HCT116 (cell line): ENCODE measurements around the gene PRLR. TPM values are rescaled to one million over a fixed set of nuclear protein-coding genes. Genes with fewer than 3 reads are reported as not detected.

Experiments used
- ATAC-seq: fragments of 200-7000 bp; cut with Tn5 transposase; 2 replicates; pipeline ENCODE4 v1.9.1; 2020; ENCODE audit warnings: mild to moderate bottlenecking, moderate library complexity
- BruUV-seq: library from RNA; stranded (reverse); fragments of 400-500 nt; replicated peaks from 2 replicates; lab custom pipeline; 2021; lab: Mats Ljungman, UMichigan
- CTCF ChIA-PET: fragments of 300-600 bp; sonication (Branson Sonifier 250); formaldehyde crosslinking; loops from one replicate; lab custom pipeline; 2021; ENCODE audit warnings: antibody characterized with exemption; lab: Charles Lee
- POLR2A ChIA-PET: fragments of 300-600, 350-600 bp; sonication (Branson Sonifier 250); formaldehyde crosslinking; loops from one replicate; lab custom pipeline; 2021; ENCODE audit warnings: antibody characterized with exemption; lab: Charles Lee
- RAD21 ChIA-PET, 2 experiments: fragments of 300-600 bp; sonication (Branson Sonifier 250); formaldehyde crosslinking; loops; one replicate each; lab custom pipeline; 2023; ENCODE audit warnings: low total read pairs in 2 of 2; ENCODE audit not compliant: uncharacterized antibody in 2 of 2, unreplicated experiment in 2 of 2, low non-redundant PET in 1 of 2; lab: Charles Lee
- DNase-seq: peaks from one replicate; pipeline ENCODE4 v3.0.0-alpha.2; 2010; ENCODE audit warnings: low read depth, low spot score
- H2AFZ ChIP-seq: fragments of 200-600 bp; shearing (Covaris generic), sonication (generic); 2 replicates; pipeline ENCODE4 v1.6.1; 2017; ENCODE audit warnings: low read depth, mixed run types, mixed read lengths, antibody characterized with exemption, low read length; ENCODE audit not compliant: poor library complexity, severe bottlenecking
- H3K27ac ChIP-seq: 2 replicates; pipeline ENCODE4 v1.5.1; 2012; ENCODE audit warnings: low read depth, low read length
- H3K27me3 ChIP-seq: fragments of 200-600 bp; sonication (generic); 2 replicates; pipeline ENCODE4 v1.6.1; 2016; ENCODE audit warnings: mixed run types, low read length, mixed read lengths; ENCODE audit not compliant: insufficient read depth
- H3K36me3 ChIP-seq, 2 experiments: fragments of 200-500 bp in 1 of 2; fragments of 200-600 bp in 1 of 2; sonication (Bioruptor generic) in 1 of 2; sonication (generic) in 1 of 2; 2 replicates each; pipeline versions ENCODE4 v1.5.1 to v1.6.1; 2014 to 2016; ENCODE audit warnings: low read length in 2 of 2, inconsistent platforms in 1 of 2, mixed read lengths in 1 of 2, mixed run types in 1 of 2; ENCODE audit not compliant: insufficient read depth in 2 of 2, control insufficient read depth in 1 of 2
- H3K4me1 ChIP-seq, 2 experiments: fragments of 200-600 bp in 1 of 2; sonication (generic) in 1 of 2; 2 replicates each; pipeline versions ENCODE4 v1.5.1 to v1.6.1; 2012 to 2017; ENCODE audit warnings: low read length in 2 of 2, inconsistent platforms in 1 of 2, mild to moderate bottlenecking in 1 of 2, mixed read lengths in 1 of 2, mixed run types in 1 of 2, moderate library complexity in 1 of 2; ENCODE audit not compliant: insufficient read depth in 2 of 2, control insufficient read depth in 1 of 2
- H3K4me2 ChIP-seq: fragments of 200-600 bp; sonication (generic); 2 replicates; pipeline ENCODE4 v1.6.1; 2017; ENCODE audit warnings: mixed run types, low read length, mixed read lengths
- H3K4me3 ChIP-seq, 2 experiments: fragments of 200-600 bp in 1 of 2; sonication (generic) in 1 of 2; replicated peaks in 1 of 2; 2 replicates each; pipeline ENCODE4 v1.5.1; 2011 to 2016; ENCODE audit warnings: low read length in 2 of 2, control low read depth in 1 of 2, low read depth in 1 of 2, mild to moderate bottlenecking in 1 of 2, mixed read lengths in 1 of 2, mixed run types in 1 of 2
- H3K79me2 ChIP-seq: fragments of 200-600 bp; sonication (generic); 2 replicates; pipeline ENCODE4 v1.6.1; 2017; ENCODE audit warnings: mild to moderate bottlenecking, mixed run types, low read length, moderate library complexity, mixed read lengths; ENCODE audit not compliant: insufficient read depth
- H3K9ac ChIP-seq: fragments of 200-600 bp; sonication (generic); 2 replicates; pipeline ENCODE4 v1.6.1; 2016; ENCODE audit warnings: low read length, mixed read lengths
- H3K9me2 ChIP-seq: fragments of 200-600 bp; sonication (generic), shearing (Covaris generic); 2 replicates; pipeline ENCODE4 v1.6.1; 2017; ENCODE audit warnings: mixed run types, mild to moderate bottlenecking, moderate library complexity; ENCODE audit not compliant: insufficient read depth
- H3K9me3 ChIP-seq, 2 experiments: fragments of 200-500 bp in 1 of 2; fragments of 200-600 bp in 1 of 2; sonication (Bioruptor generic) in 1 of 2; sonication (generic) in 1 of 2; 2 replicates each; pipeline ENCODE4 v1.6.1; 2014 to 2017; ENCODE audit warnings: low read length in 2 of 2, mixed read lengths in 2 of 2, inconsistent platforms in 1 of 2, low read depth in 1 of 2, mild to moderate bottlenecking in 1 of 2, mixed run types in 1 of 2, moderate library complexity in 1 of 2; ENCODE audit not compliant: control insufficient read depth in 1 of 2, insufficient read depth in 1 of 2
- H4K20me1 ChIP-seq: fragments of 200-600 bp; sonication (generic), shearing (Covaris generic); 2 replicates; pipeline ENCODE4 v1.6.1; 2017; ENCODE audit warnings: mixed run types, mild to moderate bottlenecking, moderate library complexity; ENCODE audit not compliant: insufficient read depth
- ATF3 ChIP-seq: IDR thresholded peaks from 2 replicates; pipeline ENCODE4 v1.6.1; 2012
- CTCF ChIP-seq, 3 experiments: fragments of 200-600 bp in 1 of 3; sonication (generic) in 1 of 3; IDR thresholded peaks in 2 of 3; conservative IDR thresholded peaks in 1 of 3; 2 replicates each; pipeline ENCODE4 v1.5.1; 2012 to 2017; ENCODE audit warnings: low read depth in 2 of 3, low read length in 2 of 3, antibody characterized with exemption in 1 of 3, borderline replicate concordance in 1 of 3, control low read depth in 1 of 3, mild to moderate bottlenecking in 1 of 3, mixed read lengths in 1 of 3, mixed run types in 1 of 3, moderate library complexity in 1 of 3; ENCODE audit not compliant: insufficient read depth in 1 of 3
- EGR1 ChIP-seq: IDR thresholded peaks from 2 replicates; pipeline ENCODE4 v1.6.1; 2012; ENCODE audit warnings: low read depth
- ELF1 ChIP-seq: IDR thresholded peaks from 2 replicates; pipeline ENCODE4 v1.6.1; 2012; ENCODE audit warnings: low read depth, borderline replicate concordance
- EZH2 ChIP-seq: fragments of 200-600 bp; sonication (generic); IDR thresholded peaks from 2 replicates; pipeline ENCODE4 v1.6.1; 2017; ENCODE audit warnings: antibody characterized with exemption, mixed run types
- EZH2phosphoT487 ChIP-seq: fragments of 200-600 bp; IDR thresholded peaks from 2 replicates; pipeline ENCODE4 v1.6.1; 2018; ENCODE audit warnings: antibody characterized with exemption, borderline replicate concordance
- JUND ChIP-seq: IDR thresholded peaks from 2 replicates; pipeline ENCODE4 v1.6.1; 2012
- MAX ChIP-seq: IDR thresholded peaks from 2 replicates; pipeline ENCODE4 v1.6.1; 2012
- POLR2A ChIP-seq: IDR thresholded peaks from 2 replicates; pipeline ENCODE4 v1.7.0; 2011; ENCODE audit warnings: borderline replicate concordance; ENCODE audit not compliant: insufficient read depth, insufficient read length; ENCODE audit errors: extremely low read depth
- POLR2AphosphoS5 ChIP-seq: IDR thresholded peaks from 2 replicates; pipeline ENCODE4 v1.6.1; 2011; ENCODE audit warnings: mild to moderate bottlenecking, low read depth, low read length, moderate library complexity
- RAD21 ChIP-seq: IDR thresholded peaks from 2 replicates; pipeline ENCODE4 v1.6.1; 2012; ENCODE audit warnings: low read depth, mild to moderate bottlenecking
- SIN3A ChIP-seq: IDR thresholded peaks from 2 replicates; pipeline ENCODE4 v1.6.1; 2012; ENCODE audit warnings: low read depth
- TCF7L2 ChIP-seq: IDR thresholded peaks from 2 replicates; pipeline ENCODE4 v1.7.0; 2011; ENCODE audit warnings: borderline replicate concordance, inconsistent platforms; ENCODE audit not compliant: insufficient read depth, insufficient read length; ENCODE audit errors: extremely low read depth
- YY1 ChIP-seq: IDR thresholded peaks from 2 replicates; pipeline ENCODE4 v1.6.1; 2011; ENCODE audit warnings: low read length, low read depth, moderate library complexity, mild to moderate bottlenecking; ENCODE audit not compliant: insufficient replicate concordance; ENCODE audit errors: extremely low read depth
- ZBTB33 ChIP-seq: IDR thresholded peaks from 2 replicates; pipeline ENCODE4 v1.6.1; 2011; ENCODE audit warnings: mild to moderate bottlenecking, low read length, moderate library complexity; ENCODE audit not compliant: insufficient replicate concordance; ENCODE audit errors: extremely low read depth
- ZFX ChIP-seq: fragments of 450-650 bp; IDR thresholded peaks from 2 replicates; pipeline ENCODE4 v1.6.1; 2017
- ZNF274 ChIP-seq: fragments of 200-500 bp; sonication (Bioruptor generic); IDR thresholded peaks from 2 replicates; pipeline ENCODE4 v1.6.1; 2014; ENCODE audit warnings: mild to moderate bottlenecking, low read depth, low read length, inconsistent platforms
- intact Hi-C: fragments of 100-400 bp; cut with micrococcal nuclease; formaldehyde crosslinking; loops from 2 replicates; pipeline ENCODE4 v1.10.0; 2022
- total RNA-seq: library from RNA; stranded (reverse); gene quantifications from one replicate; pipeline ENCODE4 v1.2.1, GENCODE V29; 2021; ENCODE audit not compliant: unreplicated experiment

The PRLR gene
- total RNA-seq, 1 experiment from 2014 or later: 0.10 TPM

- no TSS peak for BruUV-seq
- ChIA-PET CTCF (no interaction called here), RAD21 (no interaction called here), POLR2A (no interaction called here)
- DNase-seq (no peak), ATAC-seq (no peak)
- no peaks in the 10 kb centered on the region for H3K4me1 ChIP-seq
- intact Hi-C loops: no loop called here
- H3K9ac ChIP-seq: no peak overlapping the region
- no peak overlapping the region for H3K4me3 ChIP-seq
- H3K9me3 ChIP-seq: no peaks in the 10 kb centered on the region
- no peaks in the 10 kb centered on the region for H3K36me3 ChIP-seq
- H4K20me1 ChIP-seq: no peaks in the 10 kb centered on the region
- H3K27me3 ChIP-seq: peaks cover 24% of the 10 kb centered on the region; the same call in 1 of the 2 replicates
- H3K4me2 ChIP-seq: no peak overlapping the region
- no peaks in the 10 kb centered on the region for H3K79me2 ChIP-seq
- H3K9me2 ChIP-seq: no peaks in the 10 kb centered on the region
- H3K27ac ChIP-seq: no peak overlapping the region
- TF ChIP-seq EGR1 (no peak), SIN3A (no peak), ZFX (no peak), ELF1 (no peak), TCF7L2 (no peak), YY1 (no peak), ZBTB33 (no peak), ATF3 (no peak), RAD21 (no peak), CTCF (IDR thresholded peaks at IDR 0.05 in 2 of 3, conservative IDR thresholded peaks at IDR 0.05 in 1 of 3; ENCODE audit: borderline replicate concordance in 1 of 3, insufficient read depth in 1 of 3, low read depth in 2 of 3, low read length in 2 of 3) (no peak), EZH2 (no peak), MAX (no peak), ZNF274 (no peak), POLR2A (no peak), POLR2AphosphoS5 (no peak), JUND (no peak), EZH2phosphoT487 (no peak)
- no peak overlapping the region for H2AFZ ChIP-seq
Observed at GRCh38 chr5:35205186-35205585, 25.1 kb downstream of the PRLR start.
